Activated naive CD8-positive, alpha-beta T cell treated with anti-CD3 and anti-CD28 coated beads for 36 hours (primary cell): Measurements from ENCODE around the gene MYADML2. TPM values are rescaled to one million over a fixed set of nuclear protein-coding genes. Genes with fewer than 3 reads are reported as not detected.

Source experiments
- DNase-seq: peaks from one replicate; pipeline ENCODE4 v3.0.0; 2021
- H3K27ac Mint-ChIP-seq: one replicate; pipeline ENCODE4 v1.8.0; 2022; ENCODE audit warnings: mild to moderate bottlenecking, moderate library complexity, mixed read lengths
- H3K27me3 Mint-ChIP-seq: one replicate; pipeline ENCODE4 v1.8.0; 2022; ENCODE audit warnings: mild to moderate bottlenecking, mixed read lengths
- H3K36me3 Mint-ChIP-seq: one replicate; pipeline ENCODE4 v1.8.0; 2021; ENCODE audit warnings: mild to moderate bottlenecking, mixed read lengths
- H3K4me1 Mint-ChIP-seq: one replicate; pipeline ENCODE4 v1.8.0; 2021; ENCODE audit warnings: mixed read lengths
- H3K4me3 Mint-ChIP-seq: one replicate; pipeline ENCODE4 v1.8.0; 2022; ENCODE audit warnings: mild to moderate bottlenecking, moderate library complexity, mixed read lengths
- H3K9me3 Mint-ChIP-seq: one replicate; pipeline ENCODE4 v1.8.0; 2022; ENCODE audit warnings: mixed read lengths
- total RNA-seq, 2 experiments: library from RNA; stranded (reverse); gene quantifications; one replicate each; pipeline ENCODE4 v1.2.3, GENCODE V29; 2021

Gene MYADML2
- not detected for total RNA-seq

- no peak for DNase-seq
- H3K9me3 Mint-ChIP-seq = no peaks in the 10 kb centered on the region
- H3K4me1 Mint-ChIP-seq = peaks cover 2% of the 10 kb centered on the region
- H3K36me3 Mint-ChIP-seq = no peaks in the 10 kb centered on the region
- peaks cover 16% of the 10 kb centered on the region for H3K27me3 Mint-ChIP-seq
- no peak within 1 kb of the TSS for H3K27ac Mint-ChIP-seq
- no peak within 1 kb of the TSS for H3K4me3 Mint-ChIP-seq
These were observed at the start of gene MYADML2 for GRCh38 chr17:81947189-81947588. MYADML2 (minus strand) TSS chr17:81947233; CDS start chr17:81941741, 5,492 bp downstream.

- no peak overlapping the region for H3K4me3 Mint-ChIP-seq
- H3K27ac Mint-ChIP-seq = no peak overlapping the region
- H3K9me3 Mint-ChIP-seq = no peaks in the 10 kb centered on the region
- H3K4me1 Mint-ChIP-seq = no peaks in the 10 kb centered on the region
- DNase-seq = no peak
- no peaks in the 10 kb centered on the region for H3K27me3 Mint-ChIP-seq
- H3K36me3 Mint-ChIP-seq = no peaks in the 10 kb centered on the region
These were observed 49.3 kb upstream of the MYADML2 start for GRCh38 chr17:81996232-81996756.

- no peaks in the 10 kb centered on the region for H3K27me3 Mint-ChIP-seq
- H3K4me1 Mint-ChIP-seq = no peaks in the 10 kb centered on the region
These were observed 48.6 kb upstream of the MYADML2 start for GRCh38 chr17:81995463-81996231.

GRCh38 chr17:81994593-81995462, 47.8 kb upstream of the MYADML2 start:
- Mint-ChIP-seq H3K27ac (no peak overlapping the region), H3K4me1 (no peaks in the 10 kb centered on the region), H3K4me3 (no peak overlapping the region), H3K9me3 (no peaks in the 10 kb centered on the region), H3K27me3 (no peaks in the 10 kb centered on the region), H3K36me3 (no peaks in the 10 kb centered on the region)
- no peak for DNase-seq

More at GRCh38 chr17:81995463-81996231, 48.6 kb upstream of the MYADML2 start:
- H3K9me3 Mint-ChIP-seq = no peaks in the 10 kb centered on the region
- no peak overlapping the region for H3K4me3 Mint-ChIP-seq
- H3K36me3 Mint-ChIP-seq = no peaks in the 10 kb centered on the region
- no peak overlapping the region for H3K27ac Mint-ChIP-seq
- DNase-seq = no peak

GRCh38 chr17:81993729-81994592, 46.9 kb upstream of the MYADML2 start:
- Mint-ChIP-seq H3K4me1 (no peaks in the 10 kb centered on the region), H3K4me3 (no peak overlapping the region), H3K36me3 (no peaks in the 10 kb centered on the region), H3K27me3 (no peaks in the 10 kb centered on the region), H3K9me3 (no peaks in the 10 kb centered on the region), H3K27ac (no peak overlapping the region)
- DNase-seq = no peak

- H3K27ac Mint-ChIP-seq = no peak overlapping the region
- H3K9me3 Mint-ChIP-seq = no peaks in the 10 kb centered on the region
- no peaks in the 10 kb centered on the region for H3K27me3 Mint-ChIP-seq
- no peak overlapping the region for H3K4me3 Mint-ChIP-seq
- no peaks in the 10 kb centered on the region for H3K36me3 Mint-ChIP-seq
- DNase-seq = no peak
- H3K4me1 Mint-ChIP-seq = no peaks in the 10 kb centered on the region
These were observed 45.5 kb upstream of the MYADML2 start for GRCh38 chr17:81992306-81993102.

- no peaks in the 10 kb centered on the region for H3K9me3 Mint-ChIP-seq
- H3K27ac Mint-ChIP-seq = no peak overlapping the region
- DNase-seq = no peak
- H3K27me3 Mint-ChIP-seq = no peaks in the 10 kb centered on the region
- no peaks in the 10 kb centered on the region for H3K4me1 Mint-ChIP-seq
- peaks cover 2% of the 10 kb centered on the region for H3K36me3 Mint-ChIP-seq
- no peak overlapping the region for H3K4me3 Mint-ChIP-seq
These were observed 44.8 kb upstream of the MYADML2 start for GRCh38 chr17:81991684-81992305.

- no peak overlapping the region for H3K4me3 Mint-ChIP-seq
- no peaks in the 10 kb centered on the region for H3K4me1 Mint-ChIP-seq
- no peak for DNase-seq
- H3K36me3 Mint-ChIP-seq = peaks cover 2% of the 10 kb centered on the region
- H3K27me3 Mint-ChIP-seq = no peaks in the 10 kb centered on the region
- no peak overlapping the region for H3K27ac Mint-ChIP-seq
- no peaks in the 10 kb centered on the region for H3K9me3 Mint-ChIP-seq
These were observed 44.0 kb upstream of the MYADML2 start for GRCh38 chr17:81990836-81991683.

- no peak overlapping the region for H3K27ac Mint-ChIP-seq
- H3K9me3 Mint-ChIP-seq = no peaks in the 10 kb centered on the region
- no peaks in the 10 kb centered on the region for H3K4me1 Mint-ChIP-seq
- no peaks in the 10 kb centered on the region for H3K27me3 Mint-ChIP-seq
- H3K4me3 Mint-ChIP-seq = no peak overlapping the region
- DNase-seq = no peak
- peaks cover 10% of the 10 kb centered on the region for H3K36me3 Mint-ChIP-seq
These were observed 40.2 kb upstream of the MYADML2 start for GRCh38 chr17:81987161-81987770.

GRCh38 chr17:81986606-81987005, 39.6 kb upstream of the MYADML2 start:
- no peaks in the 10 kb centered on the region for H3K4me1 Mint-ChIP-seq
- no peaks in the 10 kb centered on the region for H3K9me3 Mint-ChIP-seq
- H3K36me3 Mint-ChIP-seq = peaks cover 10% of the 10 kb centered on the region
- no peak for DNase-seq
- H3K4me3 Mint-ChIP-seq = no peak overlapping the region
- no peak overlapping the region for H3K27ac Mint-ChIP-seq
- no peaks in the 10 kb centered on the region for H3K27me3 Mint-ChIP-seq

- H3K27me3 Mint-ChIP-seq = no peaks in the 10 kb centered on the region
These were observed 37.9 kb upstream of the MYADML2 start for GRCh38 chr17:81984773-81985410.

GRCh38 chr17:81983639-81984373, 36.8 kb upstream of the MYADML2 start:
- H3K4me3 Mint-ChIP-seq = no peak overlapping the region
- no peaks in the 10 kb centered on the region for H3K9me3 Mint-ChIP-seq
- H3K27me3 Mint-ChIP-seq = no peaks in the 10 kb centered on the region
- H3K27ac Mint-ChIP-seq = no peak overlapping the region
- H3K4me1 Mint-ChIP-seq = peaks cover 18% of the 10 kb centered on the region
- peaks cover 20% of the 10 kb centered on the region for H3K36me3 Mint-ChIP-seq
- DNase-seq = no peak

More at GRCh38 chr17:81984773-81985410, 37.9 kb upstream of the MYADML2 start:
- Mint-ChIP-seq H3K9me3 (no peaks in the 10 kb centered on the region), H3K27ac (no peak overlapping the region), H3K36me3 (peaks cover 15% of the 10 kb centered on the region), H3K4me3 (no peak overlapping the region), H3K4me1 (peaks cover 8% of the 10 kb centered on the region)
- no peak for DNase-seq
